ENCODE data around the gene C16orf46. TPM values are rescaled to one million over a fixed set of nuclear protein-coding genes. Genes with fewer than 3 reads are reported as not detected.

Gene C16orf46
- total and polyA plus RNA-seq, 2 of the 13 experiments (the other 11 are each of a cell fraction or from before 2014, with no cell fraction given) = 0.38 to 0.55 TPM

DNA sequence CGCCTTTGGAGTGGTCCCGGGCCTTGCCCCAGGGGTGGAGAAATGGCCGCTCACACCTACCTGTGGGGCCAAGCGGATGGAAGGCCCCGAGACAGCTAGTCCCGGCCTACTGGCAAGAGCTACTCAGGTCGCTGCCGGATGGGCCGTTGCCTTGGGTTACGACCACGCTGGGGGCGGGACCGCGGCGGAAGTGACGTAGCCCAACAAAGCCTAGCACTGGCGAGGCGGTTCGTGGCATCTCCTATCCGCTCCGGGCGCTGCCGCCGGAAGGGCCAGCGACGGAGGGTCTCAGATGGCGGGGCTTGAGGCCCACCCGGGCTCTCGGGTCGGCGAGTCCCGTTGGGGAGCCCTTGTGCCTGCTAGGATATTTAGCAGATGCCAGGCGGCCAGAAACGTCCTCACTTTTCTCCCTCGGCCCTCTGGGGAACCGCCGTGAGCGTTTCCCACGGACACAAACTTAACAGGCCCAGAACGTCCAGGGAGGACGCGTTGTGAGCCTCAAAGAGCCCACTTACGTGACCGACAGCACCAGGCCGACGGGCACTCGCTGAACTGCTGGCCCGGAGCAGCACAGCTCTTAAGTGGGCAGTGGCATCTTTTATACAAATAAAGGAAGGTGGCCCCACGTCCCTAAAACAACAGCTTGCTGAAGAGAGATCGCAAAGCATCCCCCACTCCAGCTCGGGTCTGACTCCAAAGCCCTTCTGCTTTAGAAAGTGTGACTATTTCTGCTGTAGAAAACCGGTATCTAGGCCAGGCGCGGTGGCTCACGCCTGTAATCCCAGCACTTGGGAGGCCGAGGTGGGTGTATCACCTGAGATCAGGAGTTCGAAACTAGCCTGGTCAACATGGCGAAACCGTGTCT lies at the start of gene C16orf46 (continued):
- no peak for TF ChIP-seq ZEB1 (IDR thresholded peaks at IDR 0.05; ENCODE audit: insufficient replicate concordance, low read depth)
- TF ChIP-seq CEBPG (CRISPR knock-in tag; IDR thresholded peaks at IDR 0.05) = 0 out of 2 replicates have a peak, but pooled peaks have one; percentile 17
- peak; percentile 64; the same call in 1 of the 2 replicates for TF ChIP-seq ZNF318 (CRISPR knock-in tag; IDR thresholded peaks at IDR 0.05)
- peak; percentile 37 for TF ChIP-seq RAD21 (CRISPR knock-in tag; IDR thresholded peaks at IDR 0.05)
- TF ChIP-seq SP4 (CRISPR knock-in tag; IDR thresholded peaks at IDR 0.05) = peak; percentile 95
- TF ChIP-seq ZNF749 (CRISPR knock-in tag; IDR thresholded peaks at IDR 0.05; ENCODE audit: borderline replicate concordance) = peak; percentile 91; the same call in 1 of the 2 replicates
- peak; percentile 92; the same call in 1 of the 2 replicates for TF ChIP-seq TMF1 (CRISPR knock-in tag; IDR thresholded peaks at IDR 0.05; ENCODE audit: low read depth)
- TF ChIP-seq KLF15 (CRISPR knock-in tag; IDR thresholded peaks at IDR 0.05; ENCODE audit: borderline replicate concordance) = peak; percentile 54
- peak; percentile 99 for TF ChIP-seq RFX1 (IDR thresholded peaks at IDR 0.05)
- peak; percentile 89; the same call in 1 of the 2 replicates for TF ChIP-seq MTF2 (CRISPR knock-in tag; IDR thresholded peaks at IDR 0.05; ENCODE audit: borderline replicate concordance)
- TF ChIP-seq, protein P1, sequence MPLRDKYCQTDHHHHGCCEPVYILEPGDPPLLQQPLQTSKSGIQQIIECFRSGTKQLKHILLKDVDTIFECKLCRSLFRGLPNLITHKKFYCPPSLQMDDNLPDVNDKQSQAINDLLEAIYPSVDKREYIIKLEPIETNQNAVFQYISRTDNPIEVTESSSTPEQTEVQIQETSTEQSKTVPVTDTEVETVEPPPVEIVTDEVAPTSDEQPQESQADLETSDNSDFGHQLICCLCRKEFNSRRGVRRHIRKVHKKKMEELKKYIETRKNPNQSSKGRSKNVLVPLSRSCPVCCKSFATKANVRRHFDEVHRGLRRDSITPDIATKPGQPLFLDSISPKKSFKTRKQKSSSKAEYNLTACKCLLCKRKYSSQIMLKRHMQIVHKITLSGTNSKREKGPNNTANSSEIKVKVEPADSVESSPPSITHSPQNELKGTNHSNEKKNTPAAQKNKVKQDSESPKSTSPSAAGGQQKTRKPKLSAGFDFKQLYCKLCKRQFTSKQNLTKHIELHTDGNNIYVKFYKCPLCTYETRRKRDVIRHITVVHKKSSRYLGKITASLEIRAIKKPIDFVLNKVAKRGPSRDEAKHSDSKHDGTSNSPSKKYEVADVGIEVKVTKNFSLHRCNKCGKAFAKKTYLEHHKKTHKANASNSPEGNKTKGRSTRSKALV (CRISPR knock-in tag; IDR thresholded peaks at IDR 0.05) = peak; percentile 42; the same call in 1 of the 2 replicates
- TF ChIP-seq ADNP (CRISPR knock-in tag; IDR thresholded peaks at IDR 0.05) = no peak; the same call in 1 of the 2 replicates
- TF ChIP-seq ZNF574 (CRISPR knock-in tag; IDR thresholded peaks at IDR 0.05) = peak; percentile 92
- TF ChIP-seq HOXA7 (CRISPR knock-in tag; IDR thresholded peaks at IDR 0.05) = no peak
- TF ChIP-seq ZNF44 (CRISPR knock-in tag; IDR thresholded peaks at IDR 0.05) = no peak; the same call in 1 of the 2 replicates
- peak; percentile 79; the same call in 1 of the 2 replicates for TF ChIP-seq RFXAP (CRISPR knock-in tag; IDR thresholded peaks at IDR 0.05; ENCODE audit: borderline replicate concordance)

All from HepG2 (cell line).